HEK293T (cell line): Measurements from ENCODE around the gene SYT9.

ENCODE experiments used
- CTCF ChIA-PET: fragments of 350-600 bp; formaldehyde crosslinking; extraction: SDS; loops from one replicate; lab custom pipeline; 2021; ENCODE audit warnings: antibody characterized with exemption, inconsistent platforms; lab: Yijun Ruan, JAX
- POLR2A ChIA-PET: fragments of 350-600 bp; formaldehyde crosslinking; extraction: SDS; loops from one replicate; lab custom pipeline; 2020; ENCODE audit warnings: antibody characterized with exemption, inconsistent platforms; lab: Yijun Ruan, JAX
- DNase-seq: peaks from one replicate; pipeline ENCODE4 v3.0.0; 2012; ENCODE audit warnings: mixed read lengths; ENCODE audit errors: extremely low spot score
- ARNT ChIP-seq: fragments of 450-650 bp; IDR thresholded peaks from 2 replicates; pipeline ENCODE4 v1.6.1; 2017; ENCODE audit warnings: mild to moderate bottlenecking
- BHLHE40 ChIP-seq: fragments of 450-650 bp; IDR thresholded peaks from 2 replicates; pipeline ENCODE4 v1.6.1; 2016; ENCODE audit warnings: mild to moderate bottlenecking, moderate library complexity, borderline replicate concordance
- CTBP1 ChIP-seq: fragments of 450-650 bp; IDR thresholded peaks from 2 replicates; pipeline ENCODE4 v1.6.1; 2016; ENCODE audit warnings: borderline replicate concordance
- ELF4 ChIP-seq: fragments of 450-650 bp; IDR thresholded peaks from 2 replicates; pipeline ENCODE4 v1.6.1; 2017; ENCODE audit warnings: antibody characterized with exemption
- FOXA1 ChIP-seq: fragments of 450-650 bp; IDR thresholded peaks from 2 replicates; pipeline ENCODE4 v1.6.1; 2016; ENCODE audit warnings: mild to moderate bottlenecking
- FOXK2 ChIP-seq: fragments of 450-650 bp; IDR thresholded peaks from 2 replicates; pipeline ENCODE4 v1.6.1; 2016; ENCODE audit warnings: mild to moderate bottlenecking
- FOXM1 ChIP-seq: fragments of 450-650 bp; IDR thresholded peaks from 2 replicates; pipeline ENCODE4 v1.6.1; 2017; ENCODE audit warnings: mild to moderate bottlenecking, borderline replicate concordance
- HDGF ChIP-seq: fragments of 450-650 bp; IDR thresholded peaks from 2 replicates; pipeline ENCODE4 v1.6.1; 2017; ENCODE audit warnings: antibody characterized with exemption, borderline replicate concordance
- L3MBTL2 ChIP-seq: fragments of 450-650 bp; conservative IDR thresholded peaks from 2 replicates; pipeline ENCODE4 v1.6.1; 2016; ENCODE audit warnings: mild to moderate bottlenecking
- LEF1 ChIP-seq: fragments of 450-650 bp; IDR thresholded peaks from 2 replicates; pipeline ENCODE4 v1.6.1; 2017; ENCODE audit warnings: mild to moderate bottlenecking, borderline replicate concordance
- NFRKB ChIP-seq: fragments of 450-650 bp; IDR thresholded peaks from 2 replicates; pipeline ENCODE4 v1.6.1; 2016; ENCODE audit warnings: mild to moderate bottlenecking, moderate library complexity
- SP1 ChIP-seq: fragments of 450-650 bp; IDR thresholded peaks from 2 replicates; pipeline ENCODE4 v1.6.1; 2017
- SUZ12 ChIP-seq: fragments of 450-650 bp; IDR thresholded peaks from 2 replicates; pipeline ENCODE4 v1.6.1; 2016; ENCODE audit warnings: mild to moderate bottlenecking
- TARDBP ChIP-seq: fragments of 450-650 bp; IDR thresholded peaks from 2 replicates; pipeline ENCODE4 v1.6.1; 2016
- ZNF384 ChIP-seq: fragments of 450-650 bp; IDR thresholded peaks from 2 replicates; pipeline ENCODE4 v1.6.1; 2016
- TF ChIP-seq, protein P1 (sequence below): fragments of 450-650 bp; IDR thresholded peaks from 2 replicates; pipeline ENCODE4 v1.6.1; 2016

Gene SYT9

DNA sequence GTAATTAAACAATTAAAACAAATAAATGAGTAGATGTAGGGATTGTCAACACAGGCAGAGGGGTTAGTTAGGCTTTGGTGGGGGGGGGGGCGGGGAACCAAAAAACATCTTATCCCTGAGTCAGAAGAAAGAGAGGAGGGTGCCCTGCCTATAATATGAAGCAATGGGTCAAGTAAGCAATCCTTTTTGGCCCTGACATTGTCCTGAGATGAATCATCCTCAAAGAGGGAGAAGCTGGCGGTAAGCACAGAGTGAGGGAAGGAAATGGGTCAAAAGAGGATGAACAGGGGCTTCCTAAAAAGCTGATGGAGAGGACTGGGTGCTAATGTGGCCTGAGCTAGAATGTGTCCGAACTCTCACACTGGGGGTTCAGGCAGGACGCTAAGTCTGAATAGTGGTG, 238.3 kb downstream of the SYT9 start:
- POLR2A ChIA-PET, result no interaction called here
- TF ChIP-seq ZNF384 (no peak), FOXK2 (no peak), ELF4 (no peak)

DNA sequence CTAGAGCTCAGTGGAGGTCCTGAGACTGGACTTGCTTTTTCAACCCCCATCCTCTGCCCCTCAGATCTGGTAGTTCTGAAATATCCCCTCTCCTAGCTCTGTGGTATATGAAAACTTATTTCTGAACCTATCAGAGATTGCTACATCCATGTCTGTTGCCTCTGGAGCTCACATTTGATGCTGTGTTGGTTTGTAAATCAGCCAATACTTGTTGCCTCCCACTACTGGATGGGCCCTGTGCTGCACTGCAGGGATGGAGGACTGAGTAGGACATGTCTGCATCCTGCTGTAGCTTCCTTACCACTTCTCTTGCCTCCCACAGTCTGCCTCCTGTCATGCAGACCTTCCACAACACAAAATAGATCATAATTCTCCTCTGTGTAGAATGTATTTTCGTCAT, 238.8 kb downstream of the SYT9 start:
- ChIA-PET POLR2A (no interaction called here), CTCF (no interaction called here)
- TF ChIP-seq SUZ12, result no peak
- TF ChIP-seq FOXK2, result no peak
- TF ChIP-seq ELF4, result no peak
- TF ChIP-seq LEF1, result no peak
- TF ChIP-seq L3MBTL2, result no peak
- TF ChIP-seq NFRKB, result no peak
- TF ChIP-seq FOXM1, result no peak
- TF ChIP-seq TARDBP, result no peak
- TF ChIP-seq FOXA1, result no peak
- TF ChIP-seq, protein P1, sequence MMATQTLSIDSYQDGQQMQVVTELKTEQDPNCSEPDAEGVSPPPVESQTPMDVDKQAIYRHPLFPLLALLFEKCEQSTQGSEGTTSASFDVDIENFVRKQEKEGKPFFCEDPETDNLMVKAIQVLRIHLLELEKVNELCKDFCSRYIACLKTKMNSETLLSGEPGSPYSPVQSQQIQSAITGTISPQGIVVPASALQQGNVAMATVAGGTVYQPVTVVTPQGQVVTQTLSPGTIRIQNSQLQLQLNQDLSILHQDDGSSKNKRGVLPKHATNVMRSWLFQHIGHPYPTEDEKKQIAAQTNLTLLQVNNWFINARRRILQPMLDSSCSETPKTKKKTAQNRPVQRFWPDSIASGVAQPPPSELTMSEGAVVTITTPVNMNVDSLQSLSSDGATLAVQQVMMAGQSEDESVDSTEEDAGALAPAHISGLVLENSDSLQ, result no peak
- no peak for DNase-seq

More for the DNA sequence above, 238.3 kb downstream of the SYT9 start:
- CTCF ChIA-PET, result no interaction called here
- DNase-seq, result no peak

DNA sequence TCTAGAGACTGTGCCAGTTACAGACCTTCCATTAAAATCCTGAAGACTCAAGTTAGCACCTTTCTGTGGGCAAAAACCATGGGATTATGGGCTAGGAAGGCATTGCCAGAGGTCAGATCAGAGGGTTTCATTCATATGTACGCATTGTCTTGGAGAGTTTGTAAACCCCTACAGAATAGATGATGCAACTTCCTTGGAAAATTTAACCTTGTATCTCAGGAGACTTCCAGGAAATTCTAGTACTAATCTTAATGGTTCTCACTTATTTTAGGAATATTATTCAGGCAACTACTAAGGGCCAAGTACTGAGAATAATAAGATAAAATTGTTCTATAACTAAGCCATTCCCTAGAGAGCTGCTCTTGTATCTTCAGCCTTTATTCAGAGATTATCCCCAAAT, 240.5 kb downstream of the SYT9 start:
- CTCF ChIA-PET, result no interaction called here
- TF ChIP-seq ZNF384, result no peak
- POLR2A ChIA-PET, result no interaction called here
- DNase-seq, result no peak

DNA sequence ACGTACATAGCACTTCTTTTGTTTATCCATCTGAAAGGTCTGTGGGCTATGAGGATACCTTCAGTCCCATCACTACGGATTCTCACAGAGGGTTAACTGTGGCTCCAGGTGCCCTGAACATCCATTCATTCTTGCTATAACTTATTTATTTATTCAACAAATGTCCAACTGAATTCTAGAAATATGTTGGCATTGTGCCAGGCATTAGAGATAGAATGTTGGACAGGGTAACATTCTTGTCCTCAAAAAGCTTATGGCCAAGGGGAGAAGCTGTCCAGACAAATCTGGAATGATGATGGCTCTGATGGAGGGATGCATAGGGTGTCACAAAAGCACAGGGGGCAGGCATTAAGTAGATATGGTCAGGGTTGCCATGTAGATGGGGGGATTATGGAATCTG, 242.0 kb downstream of the SYT9 start:
- no peak for DNase-seq
- TF ChIP-seq ARNT (no peak), TARDBP (no peak), SP1 (no peak), L3MBTL2 (no peak), LEF1 (no peak), HDGF (no peak), BHLHE40 (no peak), CTBP1 (no peak), FOXA1 (no peak), FOXK2 (no peak), FOXM1 (no peak), ZNF384 (no peak), SUZ12 (no peak), ELF4 (no peak), NFRKB (no peak)
- TF ChIP-seq, protein P1, result no peak
- POLR2A ChIA-PET, result no interaction called here
- CTCF ChIA-PET, result interaction anchor here (1.1 kb wide), 1 partner anchor 56 kb away, joined by 4 read pairs; no protein-coding TSS in a partner anchor

DNA sequence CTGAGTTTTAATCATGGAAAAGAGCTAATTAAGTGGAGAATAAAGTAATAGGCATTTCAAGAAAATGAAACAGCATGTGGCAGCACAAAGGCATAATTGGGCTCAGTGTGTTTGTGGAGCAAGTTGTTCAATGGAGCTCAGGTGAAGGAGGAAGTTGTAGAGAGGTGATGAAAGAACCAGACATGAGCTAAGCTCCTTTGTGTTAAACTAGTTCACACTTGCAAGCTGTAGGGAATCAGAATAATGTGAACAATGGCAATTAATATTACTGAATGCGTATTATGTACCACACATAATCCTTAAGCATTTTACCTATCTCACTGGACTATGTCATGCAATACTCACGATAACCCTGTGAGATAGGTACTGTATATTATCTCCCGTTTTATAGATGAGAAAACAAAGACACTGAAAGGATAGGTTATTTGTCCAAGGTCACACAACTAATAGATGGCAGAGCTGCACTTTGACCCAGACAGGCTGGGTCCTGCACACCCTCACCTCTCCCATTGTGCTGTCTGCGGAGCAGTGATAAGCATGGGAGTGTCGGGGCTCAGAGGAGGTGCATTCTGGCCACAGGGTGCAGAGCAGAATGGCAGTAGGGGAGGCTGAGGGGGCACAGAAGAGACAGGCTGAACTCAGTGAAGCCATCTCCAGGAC, 242.5 kb downstream of the SYT9 start:
- TF ChIP-seq, protein P1, result no peak
- TF ChIP-seq ARNT (no peak), SUZ12 (no peak), CTBP1 (no peak), LEF1 (no peak), L3MBTL2 (no peak), HDGF (no peak), NFRKB (no peak), SP1 (no peak)
- no peak for DNase-seq
- CTCF ChIA-PET, result interaction anchor here (0.6 to 1.1 kb wide), 2 partner anchors 12 to 56 kb away, joined by 3 to 4 read pairs; no protein-coding TSS in a partner anchor
- POLR2A ChIA-PET, result no interaction called here

DNA sequence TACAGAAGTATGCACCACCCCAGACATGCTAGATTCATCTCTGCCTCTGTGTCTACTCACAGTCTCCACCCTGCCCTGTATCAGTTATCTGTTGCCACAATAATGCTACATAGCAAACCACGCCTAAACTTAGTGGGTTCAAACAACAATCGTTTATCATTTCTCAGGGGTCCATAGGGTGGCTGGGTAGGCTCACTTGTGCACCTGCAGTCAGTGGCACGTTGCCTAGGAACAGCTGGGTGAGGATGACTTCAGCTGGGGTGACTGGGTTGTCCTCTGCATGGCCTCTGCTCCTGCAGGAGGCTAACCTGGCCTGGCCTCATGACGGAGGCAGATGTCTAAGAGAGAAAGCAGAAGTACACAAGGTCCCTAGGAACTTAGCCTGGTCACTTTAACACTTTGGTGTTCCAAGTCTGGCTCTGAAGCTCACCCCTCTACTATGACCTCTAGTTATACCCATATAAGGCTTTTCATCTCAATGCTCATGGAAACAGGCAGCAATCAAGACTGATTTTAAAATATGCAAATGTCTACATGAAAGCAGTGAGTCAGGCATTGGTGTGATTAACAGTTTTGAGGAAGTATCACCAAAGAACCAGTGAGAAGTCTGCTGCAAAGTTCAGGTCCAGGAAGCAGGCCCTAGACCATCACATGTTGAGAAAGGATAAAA, 244.3 kb downstream of the SYT9 start:
- ChIA-PET CTCF (no interaction called here), POLR2A (no interaction called here)
- no peak for TF ChIP-seq FOXM1
- no peak for TF ChIP-seq ZNF384
- no peak for TF ChIP-seq ELF4
- no peak for TF ChIP-seq TARDBP
- TF ChIP-seq SP1, result no peak
- TF ChIP-seq HDGF, result no peak
- TF ChIP-seq BHLHE40, result no peak
- no peak for TF ChIP-seq CTBP1
- TF ChIP-seq SUZ12, result no peak
- no peak for TF ChIP-seq LEF1
- DNase-seq, result no peak

DNA sequence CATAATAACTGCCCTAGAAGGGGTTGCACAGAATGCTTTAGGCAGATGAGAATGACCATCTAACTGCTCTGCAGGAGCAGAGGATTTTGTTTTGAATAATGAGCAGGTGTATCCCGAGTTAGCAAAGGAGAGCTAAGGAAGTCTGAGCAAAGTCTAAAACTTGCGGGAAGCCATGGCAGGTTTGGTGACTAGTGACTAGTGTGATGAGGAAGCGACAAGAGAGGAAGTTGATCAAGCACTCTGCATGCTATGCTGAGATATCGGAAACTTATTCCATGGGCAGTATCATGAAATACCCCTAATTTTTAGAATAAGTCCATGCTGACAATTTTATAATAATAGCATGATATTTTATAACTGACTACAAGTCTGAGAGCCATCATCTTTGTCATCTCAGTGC, 246.5 kb downstream of the SYT9 start:
- no peak for DNase-seq
- POLR2A ChIA-PET, result no interaction called here
- CTCF ChIA-PET, result interaction anchor here (0.6 kb wide), 1 partner anchor 15 kb away, joined by 3 read pairs; no protein-coding TSS in a partner anchor
- TF ChIP-seq BHLHE40 (no peak), NFRKB (no peak), FOXM1 (no peak), ARNT (no peak), SUZ12 (no peak), ZNF384 (no peak), CTBP1 (no peak), TARDBP (no peak), SP1 (no peak), HDGF (no peak), LEF1 (no peak), FOXA1 (no peak), FOXK2 (no peak), ELF4 (no peak), L3MBTL2 (no peak)
- TF ChIP-seq, protein P1, result no peak
